Measurements from ENCODE around the gene ZNF462.
"Not testable (repeated sequence)": the region's sequence is repeated elsewhere in the genome, so short reads cannot be mapped to it uniquely, and the experiment has no call there.

Gene ZNF462

DNA sequence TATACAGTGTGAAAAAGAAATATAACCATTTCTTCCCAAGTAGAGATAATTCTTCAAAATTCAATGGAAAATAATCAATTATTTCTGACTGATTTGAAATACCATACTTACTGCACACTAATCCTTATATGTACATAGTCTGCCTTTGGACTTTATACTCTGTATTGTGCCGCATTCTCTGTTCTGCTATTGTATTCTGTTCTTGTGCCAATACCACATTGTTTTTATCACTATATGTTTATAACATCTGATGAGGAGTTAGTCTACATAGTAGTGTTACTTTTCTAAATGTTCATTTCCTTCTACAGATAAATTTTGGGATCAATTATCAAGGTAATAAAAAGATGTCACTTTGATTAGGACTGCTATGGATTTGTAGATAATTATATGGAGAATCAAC lies 16.7 kb upstream of the ZNF462 start:
- Histone ChIP-seq H3K27me3 (ENCODE audit: low read depth, low read length) (peaks cover 4% of the 10 kb centered on the region; the same call in 1 of the 2 replicates), H3K36me3 (replicated peaks; ENCODE audit: low read depth, low read length) (no peaks in the 10 kb centered on the region), H4K20me1 (ENCODE audit: insufficient read depth, low read length) (no peaks in the 10 kb centered on the region), H3K4me2 (ENCODE audit: low read length) (no peak overlapping the region), H3K4me1 (ENCODE audit: low read length) (peaks cover 5% of the 10 kb centered on the region; the same call in 1 of the 2 replicates), H3K4me3 (ENCODE audit: low read length) (no peak overlapping the region), H2AFZ (ENCODE audit: low read depth, low read length) (no peak overlapping the region), H3K27ac (ENCODE audit: low read length) (no peak overlapping the region), H3K9ac (ENCODE audit: low read length) (no peak overlapping the region), H3K9me3 (ENCODE audit: insufficient read depth, low read length) (no peaks in the 10 kb centered on the region), H3K79me2 (ENCODE audit: low read length) (no peaks in the 10 kb centered on the region)
- TF ChIP-seq EZH2phosphoT487 (IDR thresholded peaks at IDR 0.05; ENCODE audit: low read depth), result no peak
- TF ChIP-seq, protein P1, sequence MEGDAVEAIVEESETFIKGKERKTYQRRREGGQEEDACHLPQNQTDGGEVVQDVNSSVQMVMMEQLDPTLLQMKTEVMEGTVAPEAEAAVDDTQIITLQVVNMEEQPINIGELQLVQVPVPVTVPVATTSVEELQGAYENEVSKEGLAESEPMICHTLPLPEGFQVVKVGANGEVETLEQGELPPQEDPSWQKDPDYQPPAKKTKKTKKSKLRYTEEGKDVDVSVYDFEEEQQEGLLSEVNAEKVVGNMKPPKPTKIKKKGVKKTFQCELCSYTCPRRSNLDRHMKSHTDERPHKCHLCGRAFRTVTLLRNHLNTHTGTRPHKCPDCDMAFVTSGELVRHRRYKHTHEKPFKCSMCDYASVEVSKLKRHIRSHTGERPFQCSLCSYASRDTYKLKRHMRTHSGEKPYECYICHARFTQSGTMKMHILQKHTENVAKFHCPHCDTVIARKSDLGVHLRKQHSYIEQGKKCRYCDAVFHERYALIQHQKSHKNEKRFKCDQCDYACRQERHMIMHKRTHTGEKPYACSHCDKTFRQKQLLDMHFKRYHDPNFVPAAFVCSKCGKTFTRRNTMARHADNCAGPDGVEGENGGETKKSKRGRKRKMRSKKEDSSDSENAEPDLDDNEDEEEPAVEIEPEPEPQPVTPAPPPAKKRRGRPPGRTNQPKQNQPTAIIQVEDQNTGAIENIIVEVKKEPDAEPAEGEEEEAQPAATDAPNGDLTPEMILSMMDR (IDR thresholded peaks at IDR 0.05; ENCODE audit: low read depth, low read length), result no peak

DNA sequence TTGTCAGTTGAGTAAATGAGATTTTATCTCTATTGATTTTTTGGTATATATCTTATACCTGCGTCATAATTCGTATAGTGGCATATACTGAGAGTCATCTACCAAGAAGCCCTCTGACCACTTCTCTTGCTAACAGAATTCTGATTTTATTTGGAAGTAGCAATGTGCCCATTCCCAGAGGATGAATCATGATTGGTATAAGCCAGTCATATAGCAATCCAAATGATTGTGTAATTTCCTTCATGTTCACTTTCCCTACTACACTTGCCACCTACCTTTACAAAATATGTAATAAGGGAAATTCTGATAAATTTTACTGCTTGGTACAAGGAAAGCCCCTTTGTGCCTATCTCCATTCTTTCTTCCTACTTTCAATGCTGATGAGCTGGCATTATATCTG lies 16.1 kb upstream of the ZNF462 start:
- H3K4me1 ChIP-seq (ENCODE audit: low read length), result peaks cover 5% of the 10 kb centered on the region; the same call in 1 of the 2 replicates
- no peak overlapping the region for H2AFZ ChIP-seq (ENCODE audit: low read depth, low read length)
- no peak for TF ChIP-seq EZH2phosphoT487 (IDR thresholded peaks at IDR 0.05; ENCODE audit: low read depth)
- TF ChIP-seq, protein P1 (IDR thresholded peaks at IDR 0.05; ENCODE audit: low read depth, low read length), result no peak
- H3K36me3 ChIP-seq (replicated peaks; ENCODE audit: low read depth, low read length), result no peaks in the 10 kb centered on the region
- no peaks in the 10 kb centered on the region for H3K9me3 ChIP-seq (ENCODE audit: insufficient read depth, low read length)
- no peaks in the 10 kb centered on the region for H3K79me2 ChIP-seq (ENCODE audit: low read length)
- peaks cover 4% of the 10 kb centered on the region; the same call in 1 of the 2 replicates for H3K27me3 ChIP-seq (ENCODE audit: low read depth, low read length)
- H3K27ac ChIP-seq (ENCODE audit: low read length), result no peak overlapping the region
- H3K9ac ChIP-seq (ENCODE audit: low read length), result no peak overlapping the region
- H3K4me2 ChIP-seq (ENCODE audit: low read length), result no peak overlapping the region
- no peak overlapping the region for H3K4me3 ChIP-seq (ENCODE audit: low read length)
- H4K20me1 ChIP-seq (ENCODE audit: insufficient read depth, low read length), result no peaks in the 10 kb centered on the region

DNA sequence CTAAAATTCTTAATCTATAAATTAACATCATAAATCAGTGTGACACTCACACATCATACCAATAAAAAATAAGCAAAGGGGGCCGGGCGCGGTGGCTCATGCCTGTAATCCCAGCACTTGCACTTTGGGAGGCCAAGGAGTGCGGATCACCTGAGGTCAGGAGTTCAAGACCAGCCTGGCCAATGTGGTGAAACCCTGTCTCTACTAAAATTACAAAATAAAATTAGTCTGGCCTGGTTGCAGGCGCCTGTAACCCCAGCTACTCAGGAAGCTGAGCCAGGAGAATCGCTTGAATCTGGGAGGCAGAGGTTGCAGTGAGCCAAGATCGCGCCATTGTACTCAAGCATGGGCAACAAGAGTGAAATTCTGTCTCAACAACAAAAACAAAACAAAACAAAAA lies 11.3 kb upstream of the ZNF462 start:
- H3K4me1 ChIP-seq (ENCODE audit: low read length); H3K9ac ChIP-seq (ENCODE audit: low read length); H3K27ac ChIP-seq (ENCODE audit: low read length); H3K4me3 ChIP-seq (ENCODE audit: low read length); H2AFZ ChIP-seq (ENCODE audit: low read depth, low read length); H3K4me2 ChIP-seq (ENCODE audit: low read length); H3K9me3 ChIP-seq (ENCODE audit: insufficient read depth, low read length); H3K79me2 ChIP-seq (ENCODE audit: low read length); H4K20me1 ChIP-seq (ENCODE audit: insufficient read depth, low read length); H3K36me3 ChIP-seq (replicated peaks; ENCODE audit: low read depth, low read length): not testable (repeated sequence)
- peaks cover 16% of the 10 kb centered on the region for H3K27me3 ChIP-seq (ENCODE audit: low read depth, low read length)

DNA sequence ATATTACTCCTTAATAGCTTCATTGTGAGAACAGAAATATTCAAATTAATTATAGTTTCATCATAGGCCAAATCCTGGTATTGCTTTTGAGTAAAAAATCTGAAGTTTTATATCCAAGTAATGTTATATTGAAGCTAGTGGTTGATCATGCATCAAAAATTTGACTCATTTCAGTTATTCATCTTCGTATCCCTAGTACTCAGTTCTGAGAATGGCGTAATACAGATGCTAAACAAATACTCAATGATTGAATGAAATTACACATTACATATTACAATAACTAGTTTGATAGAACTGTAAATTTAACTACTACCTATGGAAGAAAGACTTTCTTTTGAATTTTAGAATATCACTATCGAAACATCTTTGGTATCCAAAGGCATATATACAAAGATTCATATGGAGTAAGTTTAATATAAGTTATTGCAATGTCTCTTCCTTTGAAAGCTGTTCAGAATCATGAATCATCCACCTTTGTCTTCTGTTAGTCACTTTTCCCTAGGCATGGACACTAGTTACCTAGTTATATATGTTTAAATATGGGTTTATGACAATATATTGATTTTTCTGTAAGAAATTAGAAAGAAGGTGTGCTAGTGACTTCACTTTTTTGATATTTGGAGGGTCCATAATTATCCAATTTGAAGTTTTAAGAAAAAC lies 5.0 kb upstream of the ZNF462 start:
- TF ChIP-seq EZH2phosphoT487 (IDR thresholded peaks at IDR 0.05; ENCODE audit: low read depth), result no peak
- TF ChIP-seq, protein P1 (IDR thresholded peaks at IDR 0.05; ENCODE audit: low read depth, low read length), result no peak
- Histone ChIP-seq H3K9ac (ENCODE audit: low read length) (no peak overlapping the region), H3K27ac (ENCODE audit: low read length) (no peak overlapping the region), H3K79me2 (ENCODE audit: low read length) (no peaks in the 10 kb centered on the region), H3K9me3 (ENCODE audit: insufficient read depth, low read length) (no peaks in the 10 kb centered on the region), H3K4me1 (ENCODE audit: low read length) (no peaks in the 10 kb centered on the region), H4K20me1 (ENCODE audit: insufficient read depth, low read length) (no peaks in the 10 kb centered on the region), H3K36me3 (replicated peaks; ENCODE audit: low read depth, low read length) (no peaks in the 10 kb centered on the region), H3K4me2 (ENCODE audit: low read length) (no peak overlapping the region), H2AFZ (ENCODE audit: low read depth, low read length) (no peak overlapping the region), H3K4me3 (ENCODE audit: low read length) (no peak overlapping the region), H3K27me3 (ENCODE audit: low read depth, low read length) (peaks cover 14% of the 10 kb centered on the region)
